K562 (cell line): ENCODE results near the gene ARSK. TPM values are rescaled to one million over a fixed set of nuclear protein-coding genes. Genes with fewer than 3 reads are reported as not detected.

Experiments used
- BRF2 ChIP-seq: IDR thresholded peaks from 3 replicates; pipeline ENCODE4 v1.6.1; 2011; ENCODE audit warnings: borderline replicate concordance, mild to moderate bottlenecking; ENCODE audit not compliant: insufficient read length, insufficient read depth
- GABPB2 ChIP-seq: fragments of 250-450 bp; sonication (Bioruptor Pico); conservative IDR thresholded peaks from 2 replicates; pipeline ENCODE4 v1.5.1; 2021; ENCODE audit warnings: mild to moderate bottlenecking
- HNRNPH1 ChIP-seq: fragments of 200-400 bp; formaldehyde crosslinking; optimal IDR thresholded peaks from 2 replicates; pipeline ENCODE3; 2017; ENCODE audit warnings: low read depth, mild to moderate bottlenecking, low read length, moderate library complexity
- NFE2 ChIP-seq: IDR thresholded peaks from 2 replicates; pipeline ENCODE4 v1.6.1; 2014; ENCODE audit warnings: antibody characterized with exemption, low read depth
- SMARCE1 ChIP-seq: fragments of 450-650 bp; IDR thresholded peaks from 2 replicates; pipeline ENCODE4 v1.7.1; 2016; ENCODE audit warnings: mild to moderate bottlenecking
- SRSF7 ChIP-seq: fragments of 200-400 bp; formaldehyde crosslinking; optimal IDR thresholded peaks from 2 replicates; pipeline ENCODE3; 2017; ENCODE audit warnings: mild to moderate bottlenecking, low read depth, low read length
- TRIM28 ChIP-seq: fragments of 450-650 bp; IDR thresholded peaks from 2 replicates; pipeline ENCODE4 v1.6.1; 2017
- XRCC3 ChIP-seq: fragments of 450-650 bp; IDR thresholded peaks from 2 replicates; pipeline ENCODE4 v1.6.1; 2017; ENCODE audit warnings: mild to moderate bottlenecking, moderate library complexity
- ZFP91 ChIP-seq: sonication (generic); formaldehyde crosslinking; IDR thresholded peaks from 2 replicates; pipeline ENCODE4 v1.8.0; 2022; ENCODE audit warnings: mild to moderate bottlenecking, missing genetic modification reagents
- ZMIZ1 ChIP-seq, 2 experiments: fragments of 150-350 bp in 1 of 2; IDR thresholded peaks; 2 replicates each; pipeline ENCODE4 v1.6.1; 2012 to 2016; ENCODE audit warnings: low read depth in 2 of 2, low read length in 2 of 2, mild to moderate bottlenecking in 1 of 2, moderate library complexity in 1 of 2
- ZNF143 ChIP-seq: sonication (generic); formaldehyde crosslinking; IDR thresholded peaks from 2 replicates; pipeline ENCODE4 v1.9.0; 2022; ENCODE audit warnings: mild to moderate bottlenecking, missing genetic modification reagents
- ZNF165 ChIP-seq: fragments of 250-450 bp; sonication (Bioruptor Pico); IDR thresholded peaks from 2 replicates; pipeline ENCODE4 v1.4.0; 2020; ENCODE audit warnings: borderline replicate concordance
- ZNF184 ChIP-seq: sonication (generic); formaldehyde crosslinking; IDR thresholded peaks from 2 replicates; pipeline ENCODE4 v1.5.0; 2020; ENCODE audit warnings: missing genetic modification reagents
- ZNF311 ChIP-seq: fragments of 250-450 bp; sonication (Bioruptor Pico); IDR thresholded peaks from 2 replicates; pipeline ENCODE4 v1.4.0; 2020; ENCODE audit warnings: mild to moderate bottlenecking, moderate library complexity
- ZNF76 ChIP-seq: fragments of 250-450 bp; sonication (Bioruptor Pico); IDR thresholded peaks from 2 replicates; pipeline ENCODE4 v1.4.0; 2020; ENCODE audit warnings: mild to moderate bottlenecking, moderate library complexity, borderline replicate concordance
- polyA plus RNA-seq, 8 experiments: library from polyadenylated mRNA; depleted of rRNA in 4 of 8; stranded (reverse) in 5 of 8; unstranded in 3 of 8; fragments of >200 nt; fragmentation: Nextera tagmentation in 2 of 8; fragmentation: Illumina TruSeq in 1 of 8; extraction: Ambion mirVana in 2 of 8; extraction: Trizol in 1 of 8; gene quantifications; 2 replicates each; pipeline versions ENCODE4 v1.2.1 to v1.2.3, GENCODE V29; 2011 to 2014; ENCODE audit warnings: inconsistent platforms in 1 of 8, missing spikeins in 1 of 8
- total RNA-seq, 7 experiments: library from RNA; depleted of rRNA in 6 of 7; stranded (reverse); fragments of >200 nt in 6 of 7; fragmentation: Illumina TruSeq in 2 of 7; extraction: Trizol in 2 of 7; gene quantifications; 2 replicates each; pipeline versions ENCODE4 v1.2.1 to v1.2.3, GENCODE V29; 2011 to 2021; ENCODE audit warnings: low replicate concordance in 1 of 7
- TF ChIP-seq, protein P1 (sequence below): fragments of 250-450 bp; sonication (Bioruptor Pico); IDR thresholded peaks from 2 replicates; pipeline ENCODE4 v1.5.0; 2022; ENCODE audit warnings: mild to moderate bottlenecking
- TF ChIP-seq, protein P2 (sequence below): fragments of 250-450 bp; sonication (Bioruptor Pico); IDR thresholded peaks from 2 replicates; pipeline ENCODE4 v1.4.0; 2020; ENCODE audit warnings: mild to moderate bottlenecking, moderate library complexity, borderline replicate concordance

ARSK gene
- total and polyA plus RNA-seq, 9 of the 15 experiments (the other 6 are each of a cell fraction or from before 2014, with no cell fraction given), result 2.7 to 9.4 (median 7.1) TPM

DNA sequence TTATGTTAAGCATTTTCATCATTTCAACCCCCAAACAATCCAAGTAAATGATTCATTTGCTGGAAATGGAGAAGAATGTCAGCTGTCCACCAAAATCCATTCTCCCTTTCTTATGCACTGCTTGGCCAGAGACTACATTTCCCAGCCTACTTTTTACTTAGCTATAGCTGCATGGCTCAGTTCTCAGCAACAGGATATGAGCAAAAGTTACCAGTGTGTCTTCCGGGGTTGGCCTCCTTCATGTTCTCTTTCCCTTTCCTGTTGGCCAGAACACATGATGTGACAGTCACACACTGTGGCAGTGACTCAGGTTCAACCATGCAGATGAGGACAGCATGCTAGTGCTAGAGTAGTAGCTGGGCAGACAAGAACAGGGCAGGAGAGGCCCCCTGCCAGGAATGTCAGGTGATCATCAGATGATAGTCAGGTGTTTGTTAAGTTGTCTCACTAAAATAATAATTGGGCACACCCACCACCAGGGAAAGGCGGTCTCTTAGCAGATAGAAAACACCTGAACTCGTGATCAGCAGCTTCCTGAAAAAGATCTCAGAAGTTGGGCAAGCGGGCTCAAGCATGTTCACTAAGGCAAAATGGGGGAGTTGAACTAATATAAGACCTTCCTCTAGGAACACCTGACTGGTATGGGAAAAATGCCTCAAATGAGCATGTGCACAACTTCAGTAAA, 77.2 kb downstream of the ARSK start (continued):
- peak; percentile 48; the same call in 1 of the 2 replicates for TF ChIP-seq NFE2
- no peak for TF ChIP-seq GABPB2
- no peak for TF ChIP-seq ZMIZ1 (IDR thresholded peaks at IDR 0.05; ENCODE audit: low read depth in 2 of 2, low read length in 2 of 2)
- TF ChIP-seq ZNF184 (CRISPR knock-in tag), result no peak
- TF ChIP-seq TRIM28, result no peak
- no peak for TF ChIP-seq XRCC3
- no peak for TF ChIP-seq HNRNPH1
- TF ChIP-seq BRF2, result no peak
- no peak for TF ChIP-seq SRSF7
- TF ChIP-seq, protein P1, sequence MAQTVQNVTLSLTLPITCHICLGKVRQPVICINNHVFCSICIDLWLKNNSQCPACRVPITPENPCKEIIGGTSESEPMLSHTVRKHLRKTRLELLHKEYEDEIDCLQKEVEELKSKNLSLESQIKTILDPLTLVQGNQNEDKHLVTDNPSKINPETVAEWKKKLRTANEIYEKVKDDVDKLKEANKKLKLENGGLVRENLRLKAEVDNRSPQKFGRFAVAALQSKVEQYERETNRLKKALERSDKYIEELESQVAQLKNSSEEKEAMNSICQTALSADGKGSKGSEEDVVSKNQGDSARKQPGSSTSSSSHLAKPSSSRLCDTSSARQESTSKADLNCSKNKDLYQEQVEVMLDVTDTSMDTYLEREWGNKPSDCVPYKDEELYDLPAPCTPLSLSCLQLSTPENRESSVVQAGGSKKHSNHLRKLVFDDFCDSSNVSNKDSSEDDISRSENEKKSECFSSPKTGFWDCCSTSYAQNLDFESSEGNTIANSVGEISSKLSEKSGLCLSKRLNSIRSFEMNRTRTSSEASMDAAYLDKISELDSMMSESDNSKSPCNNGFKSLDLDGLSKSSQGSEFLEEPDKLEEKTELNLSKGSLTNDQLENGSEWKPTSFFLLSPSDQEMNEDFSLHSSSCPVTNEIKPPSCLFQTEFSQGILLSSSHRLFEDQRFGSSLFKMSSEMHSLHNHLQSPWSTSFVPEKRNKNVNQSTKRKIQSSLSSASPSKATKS, result no peak
- no peak for TF ChIP-seq ZNF311
- TF ChIP-seq SMARCE1, result no peak
- no peak for TF ChIP-seq ZFP91 (CRISPR knock-in tag)
- no peak for TF ChIP-seq ZNF165 (CRISPR knock-in tag)
- TF ChIP-seq ZNF76 (CRISPR knock-in tag), result no peak
- peak; percentile 53; the same call in 1 of the 2 replicates for TF ChIP-seq ZNF143 (CRISPR knock-in tag)
- TF ChIP-seq, protein P2, sequence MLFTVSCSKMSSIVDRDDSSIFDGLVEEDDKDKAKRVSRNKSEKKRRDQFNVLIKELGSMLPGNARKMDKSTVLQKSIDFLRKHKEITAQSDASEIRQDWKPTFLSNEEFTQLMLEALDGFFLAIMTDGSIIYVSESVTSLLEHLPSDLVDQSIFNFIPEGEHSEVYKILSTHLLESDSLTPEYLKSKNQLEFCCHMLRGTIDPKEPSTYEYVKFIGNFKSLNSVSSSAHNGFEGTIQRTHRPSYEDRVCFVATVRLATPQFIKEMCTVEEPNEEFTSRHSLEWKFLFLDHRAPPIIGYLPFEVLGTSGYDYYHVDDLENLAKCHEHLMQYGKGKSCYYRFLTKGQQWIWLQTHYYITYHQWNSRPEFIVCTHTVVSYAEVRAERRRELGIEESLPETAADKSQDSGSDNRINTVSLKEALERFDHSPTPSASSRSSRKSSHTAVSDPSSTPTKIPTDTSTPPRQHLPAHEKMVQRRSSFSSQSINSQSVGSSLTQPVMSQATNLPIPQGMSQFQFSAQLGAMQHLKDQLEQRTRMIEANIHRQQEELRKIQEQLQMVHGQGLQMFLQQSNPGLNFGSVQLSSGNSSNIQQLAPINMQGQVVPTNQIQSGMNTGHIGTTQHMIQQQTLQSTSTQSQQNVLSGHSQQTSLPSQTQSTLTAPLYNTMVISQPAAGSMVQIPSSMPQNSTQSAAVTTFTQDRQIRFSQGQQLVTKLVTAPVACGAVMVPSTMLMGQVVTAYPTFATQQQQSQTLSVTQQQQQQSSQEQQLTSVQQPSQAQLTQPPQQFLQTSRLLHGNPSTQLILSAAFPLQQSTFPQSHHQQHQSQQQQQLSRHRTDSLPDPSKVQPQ (CRISPR knock-in tag), result no peak
